Measurements from ENCODE around the gene RSKR.
"Not testable (repeated sequence)": the region's sequence is repeated elsewhere in the genome, so short reads cannot be mapped to it uniquely, and the experiment has no call there.

RSKR gene

GRCh38 chr17:28622186-28622585 is 8.2 kb upstream of the RSKR start:
- DNase-seq: no peak

- no peak for DNase-seq
Observed at GRCh38 chr17:28620010-28620409, 6.0 kb upstream of the RSKR start.

DNA sequence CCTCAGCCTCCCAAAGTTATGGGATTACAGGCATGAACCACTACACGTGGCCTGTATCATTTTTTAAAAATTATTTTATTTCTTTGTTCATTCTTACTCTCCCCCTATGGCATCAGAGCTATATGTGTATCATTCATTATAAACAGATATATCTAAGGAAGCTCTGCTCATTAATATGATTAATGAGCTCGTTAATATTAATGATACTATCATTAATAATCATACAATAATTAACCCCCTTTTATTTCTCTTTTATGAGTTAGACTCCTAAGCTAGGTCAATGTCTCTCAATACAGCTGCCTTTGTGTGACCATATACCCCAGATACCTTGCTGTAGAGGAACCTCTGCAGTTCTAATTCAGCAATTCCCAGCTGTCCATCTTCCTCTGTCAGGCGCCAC is 4.5 kb upstream of the RSKR start:
- DNase-seq: no peak

GRCh38 chr17:28616281-28616680 is 2.3 kb upstream of the RSKR start:
- DNase-seq: no peak

- no peak for DNase-seq
Observed at GRCh38 chr17:28615260-28615940, 1.4 kb upstream of the RSKR start.

DNA sequence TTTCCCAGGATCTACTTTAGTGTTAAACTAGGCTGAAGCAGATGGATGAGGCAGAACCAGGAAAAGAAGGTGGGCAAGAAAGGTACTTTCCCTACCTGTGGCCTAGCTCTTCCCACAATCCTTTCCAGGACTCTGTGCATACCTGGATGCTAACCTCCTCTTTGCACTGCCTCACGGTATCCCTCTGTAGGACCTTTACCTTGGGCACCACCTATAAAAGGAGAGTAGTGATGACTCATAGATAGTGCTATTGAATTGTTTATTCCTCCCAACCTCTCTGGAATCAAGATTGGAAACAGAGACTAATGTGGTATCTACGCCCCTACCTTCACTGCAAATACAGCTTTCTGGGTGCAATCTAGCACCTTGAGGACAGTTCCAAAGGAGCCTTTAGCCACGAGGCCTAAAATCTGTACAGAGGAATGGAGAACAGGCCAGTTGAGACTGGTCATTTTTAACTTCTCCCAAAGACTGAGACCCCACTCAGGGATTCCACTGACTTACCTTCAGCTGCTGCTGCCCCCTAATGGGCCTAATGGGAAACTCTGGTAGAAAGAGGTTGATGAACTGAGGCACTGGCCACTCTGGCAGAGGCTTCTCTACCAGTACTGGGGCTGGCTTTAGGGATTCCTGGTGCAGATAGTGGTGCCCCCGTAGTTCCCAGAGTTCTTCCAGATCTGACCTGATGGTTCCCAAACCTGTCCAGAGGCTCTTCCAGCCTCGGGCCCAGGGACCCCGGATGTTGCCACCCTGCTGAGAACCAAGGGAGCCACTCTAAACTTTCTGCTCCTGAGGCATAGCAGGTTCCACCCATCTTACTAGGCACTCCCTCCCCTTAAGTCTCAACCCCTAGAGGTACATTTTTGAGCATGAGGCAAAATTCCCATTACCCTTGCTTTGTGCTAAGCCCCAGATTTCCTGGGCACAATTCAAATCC is 781 bp downstream of the RSKR start:
- no peak for DNase-seq

GRCh38 chr17:28612531-28612930 is 1.5 kb downstream of the RSKR start:
- no peak for DNase-seq

DNA sequence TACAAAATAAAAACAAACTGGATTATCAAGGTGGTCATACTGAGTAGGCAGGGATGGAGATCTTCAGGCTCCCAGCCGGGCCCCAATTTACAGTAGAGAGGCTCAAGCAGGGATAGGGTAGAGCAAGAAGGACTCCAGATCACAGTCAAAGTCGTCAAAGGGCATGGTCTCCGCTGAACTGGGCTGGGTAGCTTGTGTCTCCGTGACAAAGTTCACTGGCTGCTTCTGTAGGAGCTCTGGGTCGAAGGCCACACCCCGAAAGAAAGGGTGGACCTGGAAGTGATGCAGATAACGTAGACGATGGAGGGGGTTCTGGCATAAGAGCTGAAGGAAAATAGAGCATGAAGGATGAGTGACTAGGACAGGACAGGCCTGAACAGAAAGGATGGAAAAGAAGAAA is 3.6 kb downstream of the RSKR start:
- DNase-seq: no peak

- not testable (repeated sequence) for DNase-seq
Observed at GRCh38 chr17:28604031-28604430, 10.0 kb downstream of the RSKR start.

- no peak for DNase-seq
Observed at GRCh38 chr17:28599311-28600184, 14.4 kb downstream of the RSKR start.

DNA sequence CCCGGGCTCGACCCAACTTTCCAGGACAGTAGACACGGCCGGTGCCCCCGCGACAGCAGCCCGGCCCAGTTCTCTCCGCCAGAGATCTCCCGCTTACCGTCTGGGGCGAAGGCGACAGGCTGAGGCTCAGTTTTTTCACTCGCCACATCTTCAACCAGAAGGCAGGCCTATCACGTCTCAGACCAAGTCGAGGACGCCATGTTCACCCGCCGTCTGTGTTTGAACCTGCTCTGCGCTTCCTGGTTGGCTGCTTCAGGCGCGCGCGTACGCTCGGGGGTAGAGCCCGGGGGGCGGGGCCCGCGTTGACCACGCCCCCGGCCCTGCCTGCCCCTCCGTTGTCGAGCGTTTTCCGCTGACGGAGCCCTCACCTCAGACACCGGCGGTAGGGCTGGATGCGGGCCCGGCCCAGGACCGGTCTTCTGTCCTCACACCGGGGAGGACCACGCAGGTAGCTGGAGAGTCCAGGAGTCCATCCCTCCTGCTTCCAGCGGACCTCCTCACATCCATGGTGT is 15.1 kb downstream of the RSKR start, which contains the start of gene SPAG5:
TSS of gene SPAG5 (minus strand) at position 227 of the 512 bp plus-strand sequence. CDS start at position 148, 79 bp downstream.
- DNase-seq: peak; percentile 97

DNA sequence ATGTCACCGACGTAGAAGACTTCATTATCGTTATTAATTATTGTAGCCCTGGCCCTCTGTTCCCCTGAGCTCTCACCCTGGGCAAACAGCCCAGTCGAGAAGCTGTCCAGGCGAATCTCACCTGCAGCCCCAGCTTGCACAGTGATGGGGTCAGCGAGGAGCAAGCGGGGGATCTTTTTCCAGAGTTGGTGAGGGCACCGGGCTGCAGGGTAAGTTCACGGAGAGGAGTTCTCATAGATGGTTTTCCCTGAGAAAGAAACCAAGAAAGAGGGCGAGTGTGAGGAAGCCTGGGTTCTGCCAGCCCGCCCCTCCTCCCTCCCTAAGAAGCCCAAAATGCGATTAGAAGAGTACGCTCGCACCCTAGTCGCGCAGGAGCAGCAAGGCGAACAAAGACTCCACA is 15.6 kb downstream of the RSKR start:
- DNase-seq: no peak

DNA sequence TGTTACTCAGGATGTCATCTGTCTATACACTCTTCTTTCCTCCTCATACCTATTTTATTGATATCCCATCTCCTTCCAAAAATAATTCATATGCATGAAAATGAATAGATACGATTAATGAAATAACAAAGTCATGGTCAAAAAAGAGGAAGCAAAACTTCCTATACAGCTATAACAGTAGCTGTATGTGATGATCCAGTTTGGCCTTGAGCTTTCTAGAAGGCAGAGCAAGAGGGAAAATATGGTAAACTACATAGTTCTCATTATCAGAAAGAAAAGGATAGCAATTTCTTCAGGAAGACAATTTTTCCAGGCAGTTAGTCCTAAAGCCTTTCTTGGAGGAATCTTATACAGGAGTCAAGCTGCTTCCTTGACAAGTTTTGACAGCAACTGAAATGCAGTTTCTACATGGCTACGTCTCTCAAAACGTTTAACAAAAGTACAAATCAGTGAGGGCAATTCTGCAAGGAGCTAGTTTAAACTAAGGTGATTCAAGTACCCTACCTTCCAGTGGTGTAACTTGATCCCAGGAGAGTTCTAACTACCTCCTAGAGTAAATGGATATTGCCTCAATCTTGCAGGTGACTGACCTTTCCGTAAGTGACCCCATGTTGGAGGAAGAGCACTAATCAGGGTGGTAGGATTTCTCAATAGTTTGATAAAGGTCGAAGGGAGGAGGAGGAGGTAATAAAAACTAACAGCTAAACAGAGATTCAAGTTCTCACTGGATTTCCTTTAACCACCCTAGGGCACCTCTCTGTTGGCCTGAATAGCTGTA is 16.2 kb downstream of the RSKR start:
- DNase-seq: no peak

DNA sequence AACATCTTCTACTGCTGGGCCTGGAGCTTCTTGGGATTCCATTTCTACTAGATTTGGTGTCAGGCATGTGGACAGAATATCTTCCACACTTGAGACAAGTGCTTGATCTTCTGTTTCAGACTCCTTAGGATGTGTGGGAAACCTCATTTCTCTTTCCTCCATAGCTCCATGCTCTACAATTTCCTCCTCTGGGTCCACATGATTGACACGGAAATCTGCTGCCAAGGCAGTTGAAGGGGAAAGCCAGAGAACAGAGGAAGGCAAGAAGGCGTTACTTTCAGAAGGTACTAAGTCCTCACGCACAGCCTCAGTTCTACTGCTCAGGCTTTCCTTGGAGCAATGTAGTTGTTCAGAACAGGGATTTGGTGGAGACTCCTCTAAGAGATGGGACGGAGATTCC is 21.7 kb downstream of the RSKR start:
- no peak for DNase-seq

- no peak for DNase-seq
Observed at GRCh38 chr17:28585851-28586250, 28.1 kb downstream of the RSKR start.

GRCh38 chr17:28584434-28584833 is 29.6 kb downstream of the RSKR start:
- no peak for DNase-seq

DNA sequence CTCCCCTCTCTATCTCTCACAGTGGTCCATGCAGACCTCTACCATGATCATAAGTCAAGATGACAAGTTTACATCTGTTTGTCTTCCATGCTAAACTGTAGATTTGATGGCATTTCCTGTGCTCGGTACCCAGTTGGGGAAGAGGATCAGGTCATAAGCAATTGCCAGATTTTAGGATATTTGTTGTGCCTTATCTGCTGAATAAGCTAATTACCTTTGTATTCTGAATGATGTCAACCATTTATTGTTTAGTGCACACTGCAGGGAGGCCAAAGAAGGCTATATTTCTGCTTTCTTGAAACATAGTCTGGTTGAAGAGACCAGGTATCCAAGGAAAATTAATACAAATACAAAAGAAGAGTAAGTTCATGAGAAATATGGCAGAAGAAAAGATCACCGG is 31.5 kb downstream of the RSKR start:
- no peak for DNase-seq

DNA sequence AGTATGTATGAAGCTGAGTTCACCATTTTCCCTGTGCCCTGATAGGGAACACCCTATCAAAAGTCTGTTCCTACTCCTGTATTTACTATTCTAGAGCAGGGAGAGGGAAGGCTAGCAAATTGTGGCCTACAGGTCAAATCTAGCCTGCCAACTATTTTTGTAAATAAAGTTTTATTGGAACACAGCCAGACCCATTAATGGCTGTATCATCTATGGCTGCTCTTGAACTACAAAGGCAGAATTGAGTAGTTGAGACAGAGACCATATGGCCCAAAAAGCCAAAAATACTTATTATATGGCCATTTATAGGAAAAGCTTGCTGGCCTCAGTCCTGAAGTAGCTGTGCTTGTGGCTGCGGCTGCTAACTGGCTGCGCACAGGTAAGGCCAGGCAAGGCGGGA is 33.0 kb downstream of the RSKR start:
- no peak for DNase-seq

- no peak for DNase-seq
Observed at GRCh38 chr17:28579526-28579925, 34.5 kb downstream of the RSKR start.

DNA sequence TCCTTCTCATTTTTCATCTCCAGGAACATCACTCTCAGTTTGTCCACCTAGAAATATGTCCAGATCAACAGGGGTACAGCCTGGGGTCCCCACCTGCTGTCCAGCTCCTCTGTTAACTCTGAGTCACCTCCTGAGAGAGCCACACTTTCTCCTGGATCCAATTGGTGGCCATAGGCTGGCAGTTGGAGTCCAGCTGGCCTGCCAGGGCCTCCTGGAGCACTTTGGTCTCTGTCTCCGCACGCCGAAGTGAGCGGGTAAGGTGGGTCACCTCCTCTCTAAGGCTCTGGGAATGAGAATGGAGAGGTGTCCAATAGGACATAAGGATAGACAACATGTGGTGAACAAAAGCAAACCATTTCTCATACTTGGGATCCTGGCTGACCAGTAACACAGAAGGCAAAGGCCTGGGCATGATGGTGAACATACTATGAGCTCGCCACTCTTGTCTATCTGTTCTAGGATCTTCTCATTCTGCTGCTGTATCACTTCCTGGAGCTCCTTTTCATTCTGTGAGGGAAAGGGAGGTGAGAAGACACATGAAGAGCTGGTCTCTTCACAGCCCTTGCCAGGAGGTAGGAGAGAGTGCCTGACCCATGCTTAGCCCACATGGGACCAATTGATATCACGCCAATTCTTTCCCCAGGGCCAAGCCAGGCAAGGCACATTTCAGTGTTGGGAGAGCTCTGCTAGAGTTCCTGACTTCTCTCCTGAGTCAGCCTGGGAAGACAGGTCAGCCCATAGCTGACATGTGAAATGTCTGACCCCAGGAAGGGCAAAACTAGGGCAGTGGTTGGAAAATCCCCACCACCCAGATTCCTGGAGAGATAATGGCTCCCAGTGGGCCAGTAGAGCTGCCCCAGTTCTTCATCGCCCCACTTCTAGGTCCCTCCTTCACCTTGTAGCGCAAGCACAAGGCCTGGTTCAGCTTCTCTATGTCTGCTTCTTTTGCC is 35.5 kb downstream of the RSKR start:
- no peak for DNase-seq

GRCh38 chr17:28577466-28577824 is 36.5 kb downstream of the RSKR start:
- no peak for DNase-seq

All from activated CD4-positive, CD25-positive, alpha-beta regulatory T cell treated with anti-CD3 and anti-CD28 coated beads, Interleukin-2, amount 50 U/mL, for 72 hours (primary cell).